PFSK-1 (cell line): ENCODE data around the gene USH2A.

Source experiments
- TAF1 ChIP-seq: IDR thresholded peaks from 2 replicates; pipeline ENCODE4 v1.6.1; 2012; ENCODE audit warnings: low read length, control low read depth, borderline replicate concordance; ENCODE audit not compliant: insufficient read depth
- TF ChIP-seq, protein P1 (sequence below), 2 experiments: IDR thresholded peaks; 2 replicates each; pipeline versions ENCODE4 v1.6.1 to v1.8.0; 2011 to 2012; ENCODE audit warnings: low read depth in 2 of 2, low read length in 2 of 2, control low read depth in 1 of 2, inconsistent platforms in 1 of 2, mild to moderate bottlenecking in 1 of 2, moderate library complexity in 1 of 2; ENCODE audit not compliant: insufficient read depth in 1 of 2

DNA sequence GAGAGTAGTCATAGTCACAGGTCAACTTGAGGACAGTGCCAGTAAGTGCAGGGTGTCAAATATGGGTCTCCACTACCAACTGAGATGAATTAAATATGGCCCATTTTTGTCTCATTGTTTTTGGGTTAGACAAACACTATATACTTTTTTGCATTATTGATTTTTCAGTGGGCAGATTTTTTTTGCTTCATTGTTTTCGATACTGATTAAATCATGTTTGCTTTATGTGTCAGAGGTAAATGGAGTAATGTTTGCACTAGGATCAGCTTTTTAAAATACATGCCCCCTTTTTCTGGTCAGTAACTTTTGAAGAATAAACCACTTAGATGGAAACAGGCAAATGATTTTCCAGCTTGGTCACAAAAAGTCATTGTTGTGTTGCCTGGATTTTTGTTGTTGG, 199.0 kb downstream of the USH2A start:
- no peak for TF ChIP-seq TAF1
- TF ChIP-seq, protein P1, sequence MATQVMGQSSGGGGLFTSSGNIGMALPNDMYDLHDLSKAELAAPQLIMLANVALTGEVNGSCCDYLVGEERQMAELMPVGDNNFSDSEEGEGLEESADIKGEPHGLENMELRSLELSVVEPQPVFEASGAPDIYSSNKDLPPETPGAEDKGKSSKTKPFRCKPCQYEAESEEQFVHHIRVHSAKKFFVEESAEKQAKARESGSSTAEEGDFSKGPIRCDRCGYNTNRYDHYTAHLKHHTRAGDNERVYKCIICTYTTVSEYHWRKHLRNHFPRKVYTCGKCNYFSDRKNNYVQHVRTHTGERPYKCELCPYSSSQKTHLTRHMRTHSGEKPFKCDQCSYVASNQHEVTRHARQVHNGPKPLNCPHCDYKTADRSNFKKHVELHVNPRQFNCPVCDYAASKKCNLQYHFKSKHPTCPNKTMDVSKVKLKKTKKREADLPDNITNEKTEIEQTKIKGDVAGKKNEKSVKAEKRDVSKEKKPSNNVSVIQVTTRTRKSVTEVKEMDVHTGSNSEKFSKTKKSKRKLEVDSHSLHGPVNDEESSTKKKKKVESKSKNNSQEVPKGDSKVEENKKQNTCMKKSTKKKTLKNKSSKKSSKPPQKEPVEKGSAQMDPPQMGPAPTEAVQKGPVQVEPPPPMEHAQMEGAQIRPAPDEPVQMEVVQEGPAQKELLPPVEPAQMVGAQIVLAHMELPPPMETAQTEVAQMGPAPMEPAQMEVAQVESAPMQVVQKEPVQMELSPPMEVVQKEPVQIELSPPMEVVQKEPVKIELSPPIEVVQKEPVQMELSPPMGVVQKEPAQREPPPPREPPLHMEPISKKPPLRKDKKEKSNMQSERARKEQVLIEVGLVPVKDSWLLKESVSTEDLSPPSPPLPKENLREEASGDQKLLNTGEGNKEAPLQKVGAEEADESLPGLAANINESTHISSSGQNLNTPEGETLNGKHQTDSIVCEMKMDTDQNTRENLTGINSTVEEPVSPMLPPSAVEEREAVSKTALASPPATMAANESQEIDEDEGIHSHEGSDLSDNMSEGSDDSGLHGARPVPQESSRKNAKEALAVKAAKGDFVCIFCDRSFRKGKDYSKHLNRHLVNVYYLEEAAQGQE (IDR thresholded peaks at IDR 0.05; ENCODE audit: insufficient read depth in 1 of 2, low read depth in 2 of 2, low read length in 2 of 2), result no peak
